Activated CD4-positive, alpha-beta T cell treated with anti-CD3 and anti-CD28 coated beads for 36 hours (primary cell): Measurements from ENCODE around the gene RNF157. TPM values are rescaled to one million over a fixed set of nuclear protein-coding genes. Genes with fewer than 3 reads are reported as not detected.

Experiments
- ATAC-seq: fragments of 200-7000 bp; cut with Tn5 transposase; one replicate; pipeline ENCODE4 v1.10.0; 2021; ENCODE audit warnings: mild to moderate bottlenecking, moderate library complexity
- CTCF ChIA-PET: fragments of 350-600 bp; sonication (Branson Sonifier 250); formaldehyde crosslinking; loops from one replicate; lab custom pipeline; 2021; ENCODE audit warnings: antibody characterized with exemption; lab: Charles Lee
- POLR2A ChIA-PET: fragments of 350-600 bp; sonication (Branson Sonifier 250); formaldehyde crosslinking; loops from one replicate; lab custom pipeline; 2021; ENCODE audit warnings: antibody characterized with exemption, inconsistent platforms; lab: Charles Lee
- DNase-seq: peaks from one replicate; pipeline ENCODE4 v3.0.0-alpha.2; 2020
- H3K27ac Mint-ChIP-seq: one replicate; pipeline ENCODE4 v1.8.0; 2021; ENCODE audit warnings: mixed read lengths
- H3K27me3 Mint-ChIP-seq: one replicate; pipeline ENCODE4 v1.8.0; 2021; ENCODE audit warnings: mixed read lengths
- H3K36me3 Mint-ChIP-seq: one replicate; pipeline ENCODE4 v1.8.0; 2021; ENCODE audit warnings: low read depth, mixed read lengths
- H3K4me1 Mint-ChIP-seq: one replicate; pipeline ENCODE4 v1.8.0; 2021; ENCODE audit warnings: mixed read lengths
- H3K4me3 Mint-ChIP-seq: one replicate; pipeline ENCODE4 v1.8.0; 2021; ENCODE audit warnings: mild to moderate bottlenecking, moderate library complexity, mixed read lengths
- H3K9me3 Mint-ChIP-seq: one replicate; pipeline ENCODE4 v1.8.0; 2021; ENCODE audit warnings: low read depth, mixed read lengths
- intact Hi-C, 2 experiments: fragments of 100-400 bp; cut with DNase I in 1 of 2; cut with micrococcal nuclease in 1 of 2; formaldehyde crosslinking; loops; one replicate each; pipeline versions ENCODE4 v1.14.2 to v1.15.1; 2022 to 2024; cut with DNase I, micrococcal nuclease
- total RNA-seq, 2 experiments: library from RNA; stranded (reverse); gene quantifications; one replicate each; pipeline ENCODE4 v1.2.3, GENCODE V29; 2021

Gene RNF157
- total RNA-seq, 2 experiments from 2014 or later = 24.0 to 39.4 TPM

- Mint-ChIP-seq H3K36me3 (peaks cover 6% of the 10 kb centered on the region), H3K27me3 (no peaks in the 10 kb centered on the region), H3K4me1 (peaks cover 18% of the 10 kb centered on the region), H3K4me3 (no peak overlapping the region), H3K9me3 (no peaks in the 10 kb centered on the region), H3K27ac (no peak overlapping the region)
- DNase-seq (no peak), ATAC-seq (no peak)
- ChIA-PET POLR2A (interaction anchor here (0.7 kb wide), 1 partner anchor 97 kb away, joined by 3 read pairs; no protein-coding TSS in a partner anchor), CTCF (interaction anchor here (1.4 to 1.6 kb wide), 2 partner anchors 8 to 106 kb away, joined by 4 to 5 read pairs; no protein-coding TSS in a partner anchor)
- intact Hi-C loops = no loop called here
These were observed 66.3 kb downstream of the RNF157 start for GRCh38 chr17:76174037-76174436.

GRCh38 chr17:76173474-76173873 lies 66.8 kb downstream of the RNF157 start:
- Mint-ChIP-seq H3K27me3 (no peaks in the 10 kb centered on the region), H3K4me1 (peaks cover 15% of the 10 kb centered on the region), H3K9me3 (no peaks in the 10 kb centered on the region), H3K36me3 (peaks cover 9% of the 10 kb centered on the region), H3K4me3 (no peak overlapping the region), H3K27ac (no peak overlapping the region)
- ATAC-seq (no peak), DNase-seq (no peak)
- ChIA-PET CTCF (interaction anchor here (1.4 to 1.6 kb wide), 2 partner anchors 8 to 106 kb away, joined by 4 to 5 read pairs; no protein-coding TSS in a partner anchor), POLR2A (interaction anchor here (0.7 kb wide), 1 partner anchor 98 kb away, joined by 3 read pairs; no protein-coding TSS in a partner anchor)
- intact Hi-C loops = no loop called here

- ATAC-seq = no peak
- no peak for DNase-seq
- POLR2A ChIA-PET = no interaction called here
- Mint-ChIP-seq H3K4me3 (no peak overlapping the region), H3K27ac (no peak overlapping the region), H3K4me1 (peaks cover 8% of the 10 kb centered on the region), H3K27me3 (no peaks in the 10 kb centered on the region), H3K36me3 (peaks cover 12% of the 10 kb centered on the region), H3K9me3 (no peaks in the 10 kb centered on the region)
- intact Hi-C loops = no loop called here
- CTCF ChIA-PET = interaction anchor here (0.7 to 1.4 kb wide), 4 partner anchors 10 to 909 kb away, joined by 3 to 6 read pairs (median 4); no protein-coding TSS in a partner anchor
These were observed 68.6 kb downstream of the RNF157 start for GRCh38 chr17:76171706-76172105.

GRCh38 chr17:76170114-76170513 lies 70.2 kb downstream of the RNF157 start:
- POLR2A ChIA-PET = interaction anchor here (0.6 kb wide), 1 partner anchor 534 kb away, joined by 3 read pairs; no protein-coding TSS in a partner anchor

GRCh38 chr17:76166906-76167305 lies 73.4 kb downstream of the RNF157 start:
- POLR2A ChIA-PET = interaction anchor here (0.7 to 1.2 kb wide), 2 partner anchors 23 to 95 kb away, joined by 3 read pairs; no protein-coding TSS in a partner anchor
- H3K4me1 Mint-ChIP-seq = peaks cover 18% of the 10 kb centered on the region
- ATAC-seq (no peak), DNase-seq (no peak)
- no peaks in the 10 kb centered on the region for H3K9me3 Mint-ChIP-seq
- CTCF ChIA-PET = interaction anchor here (0.5 to 1.9 kb wide), 7 partner anchors 9 to 153 kb away, joined by 3 to 9 read pairs (median 4); partner anchors contain the start of gene EXOC7
- H3K36me3 Mint-ChIP-seq = peaks cover 18% of the 10 kb centered on the region
- no peak overlapping the region for H3K27ac Mint-ChIP-seq
- no peak overlapping the region for H3K4me3 Mint-ChIP-seq
- intact Hi-C loops = no loop called here
- no peaks in the 10 kb centered on the region for H3K27me3 Mint-ChIP-seq

More at GRCh38 chr17:76170114-76170513, 70.2 kb downstream of the RNF157 start:
- Mint-ChIP-seq H3K36me3 (peaks cover 12% of the 10 kb centered on the region), H3K9me3 (no peaks in the 10 kb centered on the region), H3K27ac (no peak overlapping the region), H3K4me1 (peaks cover 10% of the 10 kb centered on the region), H3K27me3 (no peaks in the 10 kb centered on the region), H3K4me3 (no peak overlapping the region)
- DNase-seq (no peak), ATAC-seq (no peak)
- CTCF ChIA-PET = interaction anchor here (0.5 to 2.2 kb wide), 4 partner anchors 10 to 241 kb away, joined by 4 to 12 read pairs (median 8); no protein-coding TSS in a partner anchor
- intact Hi-C loops = no loop called here

- peak overlapping the region; percentile 66 for H3K27ac Mint-ChIP-seq
- ChIA-PET POLR2A (interaction anchor here (0.5 to 1.2 kb wide), 5 partner anchors 12 to 188 kb away, joined by 3 to 4 read pairs (median 3); no protein-coding TSS in a partner anchor), CTCF (interaction anchor here (0.9 to 1.9 kb wide), 9 partner anchors 9 to 114 kb away, joined by 3 to 9 read pairs (median 4); partner anchors contain the start of gene EXOC7)
- DNase-seq (peak; percentile 68), ATAC-seq (peak; percentile 93)
- H3K4me3 Mint-ChIP-seq = no peak overlapping the region
- H3K36me3 Mint-ChIP-seq = peaks cover 22% of the 10 kb centered on the region
- no peaks in the 10 kb centered on the region for H3K9me3 Mint-ChIP-seq
- no peaks in the 10 kb centered on the region for H3K27me3 Mint-ChIP-seq
- peaks cover 18% of the 10 kb centered on the region for H3K4me1 Mint-ChIP-seq
- intact Hi-C loops = no loop called here
These were observed 74.1 kb downstream of the RNF157 start for GRCh38 chr17:76166168-76166567.

- POLR2A ChIA-PET = no interaction called here
- H3K4me3 Mint-ChIP-seq = no peak overlapping the region
- peaks cover 18% of the 10 kb centered on the region for H3K4me1 Mint-ChIP-seq
- CTCF ChIA-PET = interaction anchor here (0.5 kb wide), 1 partner anchor 30 kb away, joined by 3 read pairs; no protein-coding TSS in a partner anchor
- no peaks in the 10 kb centered on the region for H3K27me3 Mint-ChIP-seq
- ATAC-seq (no peak), DNase-seq (no peak)
- no peaks in the 10 kb centered on the region for H3K9me3 Mint-ChIP-seq
- H3K36me3 Mint-ChIP-seq = peaks cover 26% of the 10 kb centered on the region
- H3K27ac Mint-ChIP-seq = peak overlapping the region; percentile 56
- intact Hi-C loops = no loop called here
These were observed 76.0 kb downstream of the RNF157 start for GRCh38 chr17:76164331-76164730.

GRCh38 chr17:76163919-76164318 lies 76.4 kb downstream of the RNF157 start:
- DNase-seq = no peak
- H3K4me3 Mint-ChIP-seq = no peak overlapping the region
- H3K9me3 Mint-ChIP-seq = no peaks in the 10 kb centered on the region
- CTCF ChIA-PET = no interaction called here
- peaks cover 16% of the 10 kb centered on the region for H3K4me1 Mint-ChIP-seq
- intact Hi-C loops = no loop called here
- H3K36me3 Mint-ChIP-seq = peaks cover 27% of the 10 kb centered on the region
- H3K27me3 Mint-ChIP-seq = no peaks in the 10 kb centered on the region
- POLR2A ChIA-PET = no interaction called here
- no peak overlapping the region for H3K27ac Mint-ChIP-seq
- ATAC-seq = no peak

GRCh38 chr17:76161619-76162266 lies 78.5 kb downstream of the RNF157 start:
- Mint-ChIP-seq H3K4me1 (peaks cover 14% of the 10 kb centered on the region), H3K9me3 (no peaks in the 10 kb centered on the region), H3K27me3 (no peaks in the 10 kb centered on the region), H3K36me3 (peaks cover 31% of the 10 kb centered on the region), H3K4me3 (no peak overlapping the region), H3K27ac (no peak overlapping the region)
- ChIA-PET POLR2A (no interaction called here), CTCF (interaction anchor here (0.6 to 0.9 kb wide), 2 partner anchors 8 to 142 kb away, joined by 3 read pairs; no protein-coding TSS in a partner anchor)
- DNase-seq (no peak), ATAC-seq (no peak)
- intact Hi-C loops = no loop called here

- peaks cover 11% of the 10 kb centered on the region for H3K4me1 Mint-ChIP-seq
- no peak overlapping the region for H3K27ac Mint-ChIP-seq
- DNase-seq (no peak), ATAC-seq (no peak)
- H3K4me3 Mint-ChIP-seq = no peak overlapping the region
- ChIA-PET CTCF (interaction anchor here (0.6 to 1.3 kb wide), 5 partner anchors 8 to 133 kb away, joined by 3 read pairs; no protein-coding TSS in a partner anchor), POLR2A (no interaction called here)
- H3K36me3 Mint-ChIP-seq = peaks cover 33% of the 10 kb centered on the region
- H3K27me3 Mint-ChIP-seq = no peaks in the 10 kb centered on the region
- H3K9me3 Mint-ChIP-seq = no peaks in the 10 kb centered on the region
- intact Hi-C loops = no loop called here
These were observed 79.3 kb downstream of the RNF157 start for GRCh38 chr17:76160896-76161528.

GRCh38 chr17:76159157-76159556 lies 81.1 kb downstream of the RNF157 start:
- POLR2A ChIA-PET = no interaction called here

More at GRCh38 chr17:76159157-76159556, 81.1 kb downstream of the RNF157 start:
- Mint-ChIP-seq H3K27ac (no peak overlapping the region), H3K4me1 (peaks cover 4% of the 10 kb centered on the region), H3K27me3 (no peaks in the 10 kb centered on the region), H3K4me3 (no peak overlapping the region), H3K36me3 (peaks cover 35% of the 10 kb centered on the region), H3K9me3 (no peaks in the 10 kb centered on the region)
- CTCF ChIA-PET = interaction anchor here (1.0 kb wide), 2 partner anchors 9 to 20 kb away, joined by 3 read pairs; no protein-coding TSS in a partner anchor
- no peak for ATAC-seq
- DNase-seq = no peak
- intact Hi-C loops = no loop called here
